Pancreas (tissue), 10 donors: ENCODE measurements around the gene GPC5. TPM values are rescaled to one million over a fixed set of nuclear protein-coding genes. Genes with fewer than 3 reads are reported as not detected.

Experiments used
- ATAC-seq, 4 donors: fragments of 200-7000 bp; cut with Tn5 transposase; one replicate each; pipeline versions ENCODE4 v1.8.0 to v1.9.1; 2020; ENCODE audit warnings: mild to moderate bottlenecking in 4 of 4, moderate library complexity in 4 of 4
- DNase-seq, 6 donors: peaks; one replicate each; pipeline ENCODE4 v3.0.0-alpha.2; 2020
- FAIRE-seq: peaks from 2 replicates; lab custom pipeline; 2012; peaks lifted over from hg19 to GRCh38; lab: Jason Lieb, UNC
- H3K27ac ChIP-seq, 4 donors: fragments of 200-600 bp; sonication (generic); 1 replicate in 3 of 4; 2 replicates in 1 of 4; pipeline versions ENCODE4 v1.5.0 to v1.8.0; 2020
- H3K27me3 ChIP-seq, 4 donors: fragments of 200-600 bp; one replicate each; pipeline ENCODE4 v1.8.0; 2021
- H3K36me3 ChIP-seq, 3 donors: fragments of 200-600 bp; sonication (generic) in 1 of 3; one replicate each; pipeline versions ENCODE4 v1.5.0 to v1.8.0; 2020 to 2021
- H3K4me1 ChIP-seq, 3 donors: fragments of 200-600 bp; one replicate each; pipeline ENCODE4 v1.8.0; 2021
- H3K4me3 ChIP-seq, 4 donors: fragments of 200-600 bp; sonication (generic) in 2 of 4; one replicate each; pipeline versions ENCODE4 v1.5.0 to v1.8.0; 2020 to 2021
- H3K9me3 ChIP-seq, 4 donors: fragments of 200-600 bp; one replicate each; pipeline ENCODE4 v1.8.0; 2021
- WGBS, 2 donors: extraction: QIAGEN DNeasy Blood & Tissue Kit; methylation state at CpG; one replicate each; pipeline ENCODE4 v1.1.7; 2013; 5-methylcytosine and 5-hydroxymethylcytosine counted together
- intact Hi-C, 3 donors: fragments of 100-400 bp; cut with DNase I; formaldehyde crosslinking; loops; one replicate each; pipeline versions ENCODE4 v1.11.1 to v1.14.2; 2022
- polyA plus RNA-seq, 2 donors: library from polyadenylated mRNA; stranded (reverse); fragments of 200-250 nt; gene quantifications; one replicate each; pipeline ENCODE4 v1.2.3, GENCODE V29; 2013
- total RNA-seq, 6 donors: library from RNA; stranded (reverse); fragmentation: NEBNext Ultra II Directional in 4 of 6; extraction: Animal tissue kit (Norgen Biotek cat#: 25700) in 4 of 6; gene quantifications; one replicate each; pipeline versions ENCODE4 v1.2.1 to v1.2.4, GENCODE V29; 2021 to 2023
- TF ChIP-seq, protein P1 (sequence below), 4 donors: fragments of 200-600 bp; sonication (generic) in 3 of 4; IDR thresholded peaks; one replicate each; pipeline versions ENCODE4 v1.5.0 to v1.8.0; 2021; ENCODE audit warnings: antibody characterized with exemption in 4 of 4
- donor health status: healthy with polysubstance abuse.
- donor health status: DM: no; HTN: no; CAD: no; lungs with moderate emphysema.
- donor health status: DM: no; HTN: no; CAD: no.
- donor health status: control.
- donor health status: control.
- donor health status: Bipolar disorder and iron deficiency.
- donor health status: DM: yes; HTN: yes; CAD: no.
- donor health status: DM: no; HTN: no; CAD: no.
- donor health status: DM: no; HTN: no; CAD: no.
- donor health status: DM: yes; HTN: yes; CAD: no.

Gene GPC5
- total and polyA plus RNA-seq, 8 donors, result 0.12 to 0.35 (median 0.35) TPM; not detected in 5

DNA sequence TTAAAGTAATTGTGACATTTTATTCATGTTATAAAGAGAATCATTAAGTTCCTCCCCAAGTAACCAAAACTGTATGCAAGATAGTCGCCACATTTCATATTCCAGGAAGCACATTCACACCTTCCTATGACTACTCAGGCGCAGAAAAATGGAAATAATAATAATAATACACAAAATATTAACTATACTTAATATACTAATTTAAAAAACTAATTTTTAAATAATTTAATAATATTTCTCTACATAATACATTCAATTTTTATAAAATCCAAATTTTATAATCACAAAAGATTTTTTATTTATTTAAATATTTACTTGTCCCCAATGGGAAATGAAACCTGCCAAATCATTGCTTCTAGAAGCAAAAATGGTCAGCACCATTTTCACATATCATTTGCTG lies 1030.8 kb downstream of the GPC5 start:
- intact Hi-C loops, result no loop called here
- H3K27ac ChIP-seq, result no peak overlapping the region
- TF ChIP-seq, protein P1, sequence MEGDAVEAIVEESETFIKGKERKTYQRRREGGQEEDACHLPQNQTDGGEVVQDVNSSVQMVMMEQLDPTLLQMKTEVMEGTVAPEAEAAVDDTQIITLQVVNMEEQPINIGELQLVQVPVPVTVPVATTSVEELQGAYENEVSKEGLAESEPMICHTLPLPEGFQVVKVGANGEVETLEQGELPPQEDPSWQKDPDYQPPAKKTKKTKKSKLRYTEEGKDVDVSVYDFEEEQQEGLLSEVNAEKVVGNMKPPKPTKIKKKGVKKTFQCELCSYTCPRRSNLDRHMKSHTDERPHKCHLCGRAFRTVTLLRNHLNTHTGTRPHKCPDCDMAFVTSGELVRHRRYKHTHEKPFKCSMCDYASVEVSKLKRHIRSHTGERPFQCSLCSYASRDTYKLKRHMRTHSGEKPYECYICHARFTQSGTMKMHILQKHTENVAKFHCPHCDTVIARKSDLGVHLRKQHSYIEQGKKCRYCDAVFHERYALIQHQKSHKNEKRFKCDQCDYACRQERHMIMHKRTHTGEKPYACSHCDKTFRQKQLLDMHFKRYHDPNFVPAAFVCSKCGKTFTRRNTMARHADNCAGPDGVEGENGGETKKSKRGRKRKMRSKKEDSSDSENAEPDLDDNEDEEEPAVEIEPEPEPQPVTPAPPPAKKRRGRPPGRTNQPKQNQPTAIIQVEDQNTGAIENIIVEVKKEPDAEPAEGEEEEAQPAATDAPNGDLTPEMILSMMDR (IDR thresholded peaks at IDR 0.05), result no peak
- no peak for ATAC-seq
- 80 to 87% methylated on average over 2 of the region's 2 CpGs for WGBS, 2 donors
- DNase-seq, result no peak
- no peak overlapping the region for H3K4me3 ChIP-seq
- no peaks in the 10 kb centered on the region for H3K4me1 ChIP-seq
- no peaks in the 10 kb centered on the region for H3K36me3 ChIP-seq
- H3K9me3 ChIP-seq, result no peaks in the 10 kb centered on the region
- no peaks in the 10 kb centered on the region for H3K27me3 ChIP-seq
- FAIRE-seq, result peak; percentile 85

DNA sequence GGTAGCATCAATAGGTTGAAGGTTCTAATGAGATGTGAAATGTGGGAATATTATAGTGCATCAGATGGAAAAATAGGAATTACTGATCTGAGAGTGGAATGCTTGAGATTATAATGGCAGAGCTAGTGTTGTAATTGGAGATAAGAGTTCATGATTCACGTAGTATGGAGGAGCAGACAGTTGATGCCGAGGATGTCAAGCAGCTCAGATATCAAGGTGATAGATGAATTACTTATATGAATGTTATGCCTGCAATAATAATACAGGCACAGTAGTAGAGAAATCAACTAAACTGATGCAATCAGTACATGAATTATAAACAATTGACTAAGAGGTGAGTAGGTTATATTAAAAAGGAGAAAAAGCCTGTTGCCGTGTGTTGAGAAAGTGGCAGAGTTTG lies 1035.0 kb downstream of the GPC5 start:
- no peaks in the 10 kb centered on the region for H3K27me3 ChIP-seq
- H3K4me3 ChIP-seq, result no peak overlapping the region
- no peak for FAIRE-seq
- H3K9me3 ChIP-seq, result no peaks in the 10 kb centered on the region
- no peak for ATAC-seq
- no peaks in the 10 kb centered on the region for H3K4me1 ChIP-seq
- TF ChIP-seq, protein P1 (IDR thresholded peaks at IDR 0.05), result no peak
- DNase-seq, result no peak
- no peak overlapping the region for H3K27ac ChIP-seq
- no peaks in the 10 kb centered on the region for H3K36me3 ChIP-seq
- 54 to 67% methylated on average over 3 of the region's 3 CpGs for WGBS, 2 donors
- intact Hi-C loops, result no loop called here

DNA sequence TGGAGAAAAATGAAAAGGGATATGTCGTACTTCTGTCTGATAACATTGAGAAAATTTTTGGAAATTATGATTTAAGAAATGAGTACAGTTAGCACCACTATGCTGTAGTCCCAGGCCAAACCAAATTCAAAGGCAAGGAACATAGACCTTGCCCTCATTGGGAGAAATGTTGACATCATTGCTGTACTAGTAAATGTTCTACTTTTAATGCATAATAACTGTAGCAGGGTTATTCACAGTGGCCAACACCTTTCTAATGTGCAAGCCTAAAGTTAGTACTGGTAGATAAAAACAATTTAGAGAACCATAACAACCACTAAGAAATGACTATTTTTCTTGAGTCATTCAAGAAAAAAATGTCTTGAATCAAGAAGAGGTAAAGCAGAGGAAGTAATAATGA lies 1035.5 kb downstream of the GPC5 start:
- no peaks in the 10 kb centered on the region for H3K4me1 ChIP-seq
- FAIRE-seq, result no peak
- TF ChIP-seq, protein P1 (IDR thresholded peaks at IDR 0.05), result no peak
- no peak overlapping the region for H3K4me3 ChIP-seq
- no peak for DNase-seq
- no peak overlapping the region for H3K27ac ChIP-seq
- H3K36me3 ChIP-seq, result no peaks in the 10 kb centered on the region
- ATAC-seq, result no peak
- intact Hi-C loops, result no loop called here
- H3K27me3 ChIP-seq, result no peaks in the 10 kb centered on the region
- H3K9me3 ChIP-seq, result no peaks in the 10 kb centered on the region
- 70 to 83% methylated on average over 1 of the region's 1 CpG for WGBS, 2 donors

DNA sequence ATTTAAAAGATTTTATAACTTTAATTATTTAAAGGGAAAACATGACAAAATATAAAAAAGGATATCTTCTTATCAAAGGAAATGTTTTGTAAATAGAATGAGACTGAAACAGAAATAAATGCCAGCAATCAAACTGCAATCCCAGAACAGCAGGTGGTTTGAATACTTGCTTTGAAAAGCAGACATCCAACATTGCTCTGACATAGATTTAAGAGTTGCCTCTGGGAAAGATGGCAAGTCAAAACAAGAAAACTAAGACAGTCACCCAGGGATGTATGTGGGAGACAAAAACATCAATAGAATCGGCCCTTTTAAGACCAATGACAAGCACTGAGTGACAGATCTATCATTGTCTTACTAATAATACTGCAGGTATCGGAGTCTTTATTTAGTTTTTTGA lies 1038.5 kb downstream of the GPC5 start:
- Histone ChIP-seq H3K4me3 (no peak overlapping the region), H3K36me3 (no peaks in the 10 kb centered on the region), H3K9me3 (no peaks in the 10 kb centered on the region), H3K4me1 (no peaks in the 10 kb centered on the region), H3K27me3 (no peaks in the 10 kb centered on the region), H3K27ac (no peak overlapping the region)
- TF ChIP-seq, protein P1 (IDR thresholded peaks at IDR 0.05), result no peak
- no peak for FAIRE-seq
- WGBS, 2 donors, result 57 to 62% methylated on average over 2 of the region's 2 CpGs
- intact Hi-C loops, result no loop called here
- no peak for DNase-seq
- no peak for ATAC-seq

DNA sequence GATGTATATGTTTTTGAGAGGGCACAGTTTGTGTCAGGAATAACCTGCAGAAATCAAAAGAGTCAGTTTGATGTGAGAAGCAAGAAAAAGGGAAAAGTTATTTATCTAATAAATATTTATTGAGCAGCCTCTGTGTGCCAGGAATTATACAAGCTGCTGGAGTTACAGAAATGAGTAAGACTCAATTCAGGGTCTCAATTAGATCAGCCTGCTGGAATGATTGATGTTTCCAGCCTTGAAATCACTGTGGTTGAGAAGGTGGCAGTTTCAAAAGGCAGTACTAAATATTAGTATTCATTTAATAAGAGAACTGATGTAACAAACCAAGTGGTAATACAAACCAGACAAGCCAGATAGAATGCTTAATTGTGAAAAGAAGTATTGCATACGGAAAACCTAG lies 1045.8 kb downstream of the GPC5 start:
- H3K27ac ChIP-seq, result no peak overlapping the region
- 61 to 73% methylated on average over 1 of the region's 1 CpG for WGBS, 2 donors
- no peak overlapping the region for H3K4me3 ChIP-seq
- intact Hi-C loops, result no loop called here
- DNase-seq (no peak), FAIRE-seq (no peak), ATAC-seq (no peak)
- no peaks in the 10 kb centered on the region for H3K27me3 ChIP-seq
- H3K4me1 ChIP-seq, result no peaks in the 10 kb centered on the region
- H3K9me3 ChIP-seq, result no peaks in the 10 kb centered on the region
- TF ChIP-seq, protein P1 (IDR thresholded peaks at IDR 0.05), result no peak
- no peaks in the 10 kb centered on the region for H3K36me3 ChIP-seq
